Measurements from ENCODE around the gene MFSD11.

GRCh38 chr17:76757256-76757655 lies 19.3 kb downstream of the MFSD11 start:
- no peak for TF ChIP-seq CTCF (IDR thresholded peaks at IDR 0.05; ENCODE audit: insufficient read depth, low read length)
- no peak for TF ChIP-seq REST (IDR thresholded peaks at IDR 0.05; ENCODE audit: insufficient replicate concordance, low read depth)

Measured in HL-60 (cell line).